ENCODE measurements around the gene TALDO1.

GRCh38 chr11:742571-743201, 4.6 kb upstream of the TALDO1 start:
- TF ChIP-seq, protein P1, sequence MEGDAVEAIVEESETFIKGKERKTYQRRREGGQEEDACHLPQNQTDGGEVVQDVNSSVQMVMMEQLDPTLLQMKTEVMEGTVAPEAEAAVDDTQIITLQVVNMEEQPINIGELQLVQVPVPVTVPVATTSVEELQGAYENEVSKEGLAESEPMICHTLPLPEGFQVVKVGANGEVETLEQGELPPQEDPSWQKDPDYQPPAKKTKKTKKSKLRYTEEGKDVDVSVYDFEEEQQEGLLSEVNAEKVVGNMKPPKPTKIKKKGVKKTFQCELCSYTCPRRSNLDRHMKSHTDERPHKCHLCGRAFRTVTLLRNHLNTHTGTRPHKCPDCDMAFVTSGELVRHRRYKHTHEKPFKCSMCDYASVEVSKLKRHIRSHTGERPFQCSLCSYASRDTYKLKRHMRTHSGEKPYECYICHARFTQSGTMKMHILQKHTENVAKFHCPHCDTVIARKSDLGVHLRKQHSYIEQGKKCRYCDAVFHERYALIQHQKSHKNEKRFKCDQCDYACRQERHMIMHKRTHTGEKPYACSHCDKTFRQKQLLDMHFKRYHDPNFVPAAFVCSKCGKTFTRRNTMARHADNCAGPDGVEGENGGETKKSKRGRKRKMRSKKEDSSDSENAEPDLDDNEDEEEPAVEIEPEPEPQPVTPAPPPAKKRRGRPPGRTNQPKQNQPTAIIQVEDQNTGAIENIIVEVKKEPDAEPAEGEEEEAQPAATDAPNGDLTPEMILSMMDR (conservative IDR thresholded peaks at IDR 0.05), result no peak
- TF ChIP-seq EZH2 (IDR thresholded peaks at IDR 0.05; ENCODE audit: low read depth), result no peak

Data from PC-9 (cell line).